GM19455 (cell line): ENCODE measurements around the gene USP20.
A peak's percentile ranks its signal among the peaks of the same experiment; 100 is the strongest.

Experiments used
- ATAC-seq: cut with Tn5 transposase; IDR thresholded peaks from one replicate; pipeline ENCODE4 v1.9.1; 2021; ENCODE audit not compliant: unreplicated experiment

USP20 gene

DNA sequence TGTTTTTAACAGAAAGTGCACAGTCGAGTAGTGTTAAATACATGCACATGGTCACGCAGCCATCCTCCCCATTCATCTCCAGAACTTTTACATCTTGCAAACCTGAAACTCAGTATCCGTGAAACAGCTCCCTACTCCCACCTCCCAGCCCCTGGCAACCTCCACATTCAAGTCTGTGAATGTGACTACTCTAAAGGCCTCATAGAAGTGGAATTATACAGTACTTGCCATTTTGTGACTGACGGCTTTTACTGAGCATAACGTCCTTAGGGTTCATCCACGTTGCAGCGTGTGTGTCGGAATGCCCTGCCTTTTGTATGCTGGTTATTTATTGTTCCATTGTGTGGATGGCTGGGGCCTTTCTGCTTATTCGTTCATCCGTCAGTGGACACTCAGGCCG, 35.8 kb downstream of the USP20 start:
- no peak for ATAC-seq

DNA sequence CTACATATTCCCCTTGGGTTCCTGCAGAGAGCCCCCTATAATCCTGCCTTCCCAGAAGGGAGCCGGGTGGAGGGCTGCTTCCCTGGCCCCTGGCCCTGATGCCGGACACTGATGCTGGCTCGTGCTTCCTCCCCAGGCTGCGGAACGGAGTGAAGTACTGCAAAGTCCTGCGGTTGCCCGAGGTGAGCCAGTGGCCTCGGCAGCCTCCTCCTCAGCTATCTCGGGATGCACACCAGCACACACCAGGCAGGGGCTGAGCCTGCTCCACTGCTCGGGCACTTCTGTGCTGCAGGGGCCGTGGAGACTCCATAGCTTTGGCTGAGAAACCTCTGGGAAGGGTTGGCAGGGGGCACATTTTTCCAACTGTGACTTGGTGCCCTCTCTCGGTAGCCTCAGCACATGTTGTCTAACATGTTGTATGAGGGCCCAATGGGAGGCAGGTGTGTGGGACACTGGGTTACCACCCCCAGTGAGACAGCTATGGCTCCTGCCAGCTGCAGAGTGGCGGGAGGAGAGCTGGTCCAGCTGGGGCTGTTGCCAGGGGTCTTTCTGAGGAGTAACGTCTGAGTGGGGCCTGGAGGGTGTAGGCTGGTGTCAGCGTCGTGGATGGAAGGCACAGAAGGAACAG, 38.4 kb downstream of the USP20 start:
- no peak for ATAC-seq

DNA sequence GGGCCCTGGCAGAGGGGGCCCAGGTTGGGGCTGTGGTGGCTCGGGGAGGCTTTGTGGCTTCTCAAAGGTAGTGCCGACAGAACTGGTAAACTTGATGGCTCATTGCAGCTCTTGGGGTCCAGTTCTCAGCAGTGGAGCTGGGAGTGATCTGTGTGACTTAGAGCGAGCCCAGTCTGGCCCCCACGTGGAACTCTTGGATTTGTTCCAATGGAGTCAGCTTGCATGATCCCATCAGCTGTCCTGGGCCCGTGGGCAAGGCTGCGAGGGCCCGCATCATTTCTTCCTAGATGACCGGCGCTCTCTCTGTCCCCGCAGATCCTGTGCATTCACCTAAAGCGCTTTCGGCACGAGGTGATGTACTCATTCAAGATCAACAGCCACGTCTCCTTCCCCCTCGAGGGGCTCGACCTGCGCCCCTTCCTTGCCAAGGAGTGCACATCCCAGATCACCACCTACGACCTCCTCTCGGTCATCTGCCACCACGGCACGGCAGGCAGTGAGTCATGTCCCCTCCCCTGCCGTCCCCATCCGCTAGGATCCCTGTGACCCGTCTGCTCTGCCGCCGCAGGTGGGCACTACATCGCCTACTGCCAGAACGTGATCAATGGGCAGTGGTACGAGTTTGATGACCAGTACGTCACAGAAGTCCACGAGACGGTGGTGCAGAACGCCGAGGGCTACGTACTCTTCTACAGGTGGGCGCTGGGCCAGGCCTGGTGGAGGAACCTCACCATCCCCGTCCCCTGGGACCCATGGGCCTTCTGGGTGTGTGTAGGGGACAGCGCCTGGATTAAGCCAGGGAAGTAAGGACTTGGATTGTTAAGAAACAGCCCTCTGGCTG, 39.2 kb downstream of the USP20 start:
- no peak for ATAC-seq

DNA sequence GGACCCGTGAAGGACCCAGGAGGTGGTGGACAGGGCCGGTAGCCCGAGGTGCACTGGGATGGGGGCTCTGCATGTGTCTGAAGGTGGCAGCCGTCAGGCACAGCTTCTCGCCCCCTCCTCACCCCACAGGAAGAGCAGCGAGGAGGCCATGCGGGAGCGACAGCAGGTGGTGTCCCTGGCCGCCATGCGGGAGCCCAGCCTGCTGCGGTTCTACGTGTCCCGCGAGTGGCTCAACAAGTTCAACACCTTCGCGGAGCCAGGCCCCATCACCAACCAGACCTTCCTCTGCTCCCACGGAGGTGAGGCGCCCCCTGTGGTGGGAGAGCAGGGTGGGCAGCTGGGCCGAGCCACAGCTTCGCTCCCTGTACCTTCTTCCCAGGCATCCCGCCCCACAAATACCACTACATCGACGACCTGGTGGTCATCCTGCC, 39.9 kb downstream of the USP20 start:
- no peak for ATAC-seq

DNA sequence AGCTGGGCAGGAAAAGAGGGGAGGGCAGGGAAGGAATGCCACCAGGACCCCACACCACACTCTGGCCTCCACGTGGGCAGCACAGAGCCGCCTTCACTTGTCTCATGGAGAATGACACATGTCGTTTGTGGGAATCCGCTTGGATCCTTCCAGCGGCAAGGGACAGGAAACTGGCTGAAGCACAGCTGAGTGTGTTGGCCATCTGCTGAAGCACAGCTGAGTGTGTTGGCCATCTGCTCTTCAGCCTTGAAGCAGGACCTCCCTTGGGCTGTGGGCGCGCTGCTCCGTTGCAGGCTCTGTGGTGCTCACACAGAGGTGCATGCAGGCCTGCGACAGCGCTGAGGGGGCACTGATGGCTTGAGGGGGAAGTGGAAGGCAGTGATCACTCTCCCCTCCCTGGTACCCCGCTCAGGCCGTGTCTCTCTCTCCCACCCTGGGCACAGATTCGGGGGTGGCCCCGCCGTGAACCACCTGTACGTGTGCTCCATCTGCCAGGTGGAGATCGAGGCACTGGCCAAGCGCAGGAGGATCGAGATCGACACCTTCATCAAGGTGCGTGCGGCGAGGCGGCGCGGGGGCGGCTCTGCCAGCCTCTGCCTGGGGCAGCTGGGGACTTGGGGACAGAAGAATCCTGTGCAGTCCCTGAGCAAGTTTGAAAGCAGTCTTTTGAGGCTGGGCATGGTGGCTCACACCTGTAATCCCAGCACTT, 40.6 kb downstream of the USP20 start:
- no peak for ATAC-seq

DNA sequence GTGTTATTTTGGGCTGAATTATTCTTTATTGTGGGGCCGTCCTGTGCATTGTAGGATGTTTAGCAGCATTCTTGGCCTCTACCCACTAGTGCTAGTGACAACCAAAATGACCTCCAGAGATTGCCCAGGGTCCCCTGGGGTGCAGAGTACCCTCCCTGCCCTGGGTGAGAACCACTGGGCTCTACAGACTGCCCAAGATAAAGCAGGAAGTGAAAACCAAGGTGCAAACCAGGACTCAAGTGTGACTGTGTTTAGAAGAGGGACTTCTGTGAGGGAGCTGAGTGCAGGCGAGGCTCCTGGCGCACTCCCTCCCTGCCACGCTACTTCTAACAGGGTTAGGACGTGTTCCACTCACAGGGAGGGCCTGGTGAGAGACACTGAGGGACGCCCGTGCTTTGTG, 41.6 kb downstream of the USP20 start:
- ATAC-seq: no peak

DNA sequence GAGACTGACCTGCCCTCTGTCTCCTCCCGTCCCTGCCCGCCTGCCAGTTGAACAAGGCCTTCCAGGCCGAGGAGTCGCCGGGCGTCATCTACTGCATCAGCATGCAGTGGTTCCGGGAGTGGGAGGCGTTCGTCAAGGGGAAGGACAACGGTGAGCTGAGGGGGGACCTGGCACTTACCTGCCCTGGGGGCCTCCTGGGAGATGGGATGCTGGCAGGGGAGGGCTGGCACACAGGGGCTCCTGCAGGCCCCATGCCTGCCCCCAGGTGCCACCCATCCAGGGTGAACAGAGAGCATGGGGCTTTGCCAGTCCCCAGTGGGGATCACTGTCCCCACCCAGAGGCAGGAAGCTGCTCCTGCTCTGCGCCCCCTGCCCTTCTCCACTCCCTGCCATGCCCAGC, 43.0 kb downstream of the USP20 start:
- no peak for ATAC-seq

DNA sequence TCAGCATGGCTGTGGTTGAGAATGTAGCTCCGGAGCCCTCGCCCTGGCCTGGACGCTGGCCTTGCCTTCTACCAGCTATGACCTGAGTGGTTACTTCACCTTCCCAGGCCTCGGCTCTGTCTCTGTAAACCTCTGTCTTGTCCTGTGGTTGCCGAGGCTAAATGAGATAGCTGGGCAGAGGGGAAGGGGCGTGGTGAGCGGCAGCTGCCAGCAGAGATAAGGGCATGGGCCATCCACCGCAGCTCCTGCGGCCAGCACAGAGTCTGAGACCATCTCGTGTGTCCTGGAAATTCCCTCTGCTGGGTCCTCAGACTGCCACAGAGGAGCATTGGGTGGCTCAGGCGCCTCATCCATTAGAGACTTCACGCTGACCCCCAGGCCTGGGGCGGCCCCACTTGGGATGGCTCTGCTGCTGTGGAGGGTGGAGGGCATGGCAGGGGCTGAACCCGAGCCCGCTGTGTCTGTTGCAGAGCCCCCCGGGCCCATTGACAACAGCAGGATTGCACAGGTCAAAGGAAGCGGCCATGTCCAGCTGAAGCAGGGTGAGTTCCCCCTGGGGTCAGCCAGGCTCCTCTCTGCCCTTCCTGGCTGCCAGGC, 43.9 kb downstream of the USP20 start:
- ATAC-seq: no peak

DNA sequence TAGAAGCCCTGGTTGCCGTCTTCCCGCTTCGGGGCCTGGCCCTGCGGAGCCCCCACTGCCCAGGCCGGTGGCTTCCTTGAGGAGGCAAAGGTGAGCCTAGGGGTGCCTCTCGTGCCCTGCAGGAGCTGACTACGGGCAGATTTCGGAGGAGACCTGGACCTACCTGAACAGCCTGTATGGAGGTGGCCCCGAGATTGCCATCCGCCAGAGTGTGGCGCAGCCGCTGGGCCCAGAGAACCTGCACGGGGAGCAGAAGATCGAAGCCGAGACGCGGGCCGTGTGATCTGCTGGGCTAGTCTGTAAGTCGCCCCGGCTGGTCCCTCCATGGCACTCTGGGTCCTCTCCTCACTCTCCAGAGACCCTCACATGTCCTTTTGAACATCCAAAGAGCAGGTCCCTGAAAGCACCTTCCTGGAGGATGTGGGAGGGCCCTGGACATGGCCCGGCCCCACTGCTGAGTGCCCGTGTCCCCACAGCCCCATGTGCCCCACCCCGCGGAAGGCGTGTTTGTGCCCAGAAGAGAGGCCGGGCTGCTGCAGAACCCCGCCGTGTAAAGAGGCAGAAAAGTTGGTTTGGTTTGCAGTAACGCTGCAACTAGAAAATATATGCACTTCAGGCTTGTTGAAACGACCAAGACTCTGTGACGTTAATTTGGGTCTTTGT, 44.9 kb downstream of the USP20 start:
- no peak for ATAC-seq

DNA sequence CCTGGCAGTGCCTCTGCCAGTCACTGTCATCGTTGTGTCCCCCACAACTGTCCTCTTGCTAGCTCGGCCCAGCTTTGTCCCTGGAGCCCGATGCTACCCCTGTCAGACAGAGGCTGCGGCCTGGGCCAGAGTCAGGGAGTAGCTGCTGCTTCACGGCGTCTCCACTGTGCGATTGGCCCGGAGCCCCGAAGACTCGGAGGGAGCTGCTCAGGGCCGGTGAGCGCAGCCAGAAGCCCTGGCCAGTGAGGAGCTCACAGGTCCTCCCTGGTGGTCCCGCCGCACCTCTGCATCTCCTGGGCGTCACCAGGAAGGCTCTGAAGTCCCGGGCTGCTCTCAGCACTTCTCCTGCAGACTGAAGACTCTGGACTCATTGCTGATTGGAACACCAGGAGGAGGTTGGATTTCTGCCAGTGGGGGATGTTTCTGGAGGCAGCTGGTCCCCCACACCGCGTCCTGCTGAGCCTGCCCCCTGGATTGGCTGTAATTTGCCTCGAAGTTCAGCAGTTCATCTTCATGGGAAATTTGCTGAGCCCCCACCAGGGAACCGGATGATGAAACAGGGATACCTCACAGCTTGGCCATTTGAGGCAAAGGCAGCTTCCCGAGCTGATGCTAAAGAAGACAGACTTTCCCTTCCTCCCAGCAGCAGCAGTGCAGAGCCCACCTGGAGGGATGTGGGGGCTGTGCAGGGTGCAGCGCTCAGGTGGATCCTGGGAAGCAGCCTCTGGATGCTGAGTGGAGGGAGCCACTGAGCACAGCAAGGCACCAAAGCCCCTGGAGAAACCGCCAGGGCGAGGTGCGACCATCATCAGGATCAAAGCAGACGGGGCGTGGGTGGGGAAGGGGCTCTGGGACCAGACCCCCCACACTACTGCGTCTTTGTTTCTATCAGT, 45.6 kb downstream of the USP20 start:
- ATAC-seq: no peak

DNA sequence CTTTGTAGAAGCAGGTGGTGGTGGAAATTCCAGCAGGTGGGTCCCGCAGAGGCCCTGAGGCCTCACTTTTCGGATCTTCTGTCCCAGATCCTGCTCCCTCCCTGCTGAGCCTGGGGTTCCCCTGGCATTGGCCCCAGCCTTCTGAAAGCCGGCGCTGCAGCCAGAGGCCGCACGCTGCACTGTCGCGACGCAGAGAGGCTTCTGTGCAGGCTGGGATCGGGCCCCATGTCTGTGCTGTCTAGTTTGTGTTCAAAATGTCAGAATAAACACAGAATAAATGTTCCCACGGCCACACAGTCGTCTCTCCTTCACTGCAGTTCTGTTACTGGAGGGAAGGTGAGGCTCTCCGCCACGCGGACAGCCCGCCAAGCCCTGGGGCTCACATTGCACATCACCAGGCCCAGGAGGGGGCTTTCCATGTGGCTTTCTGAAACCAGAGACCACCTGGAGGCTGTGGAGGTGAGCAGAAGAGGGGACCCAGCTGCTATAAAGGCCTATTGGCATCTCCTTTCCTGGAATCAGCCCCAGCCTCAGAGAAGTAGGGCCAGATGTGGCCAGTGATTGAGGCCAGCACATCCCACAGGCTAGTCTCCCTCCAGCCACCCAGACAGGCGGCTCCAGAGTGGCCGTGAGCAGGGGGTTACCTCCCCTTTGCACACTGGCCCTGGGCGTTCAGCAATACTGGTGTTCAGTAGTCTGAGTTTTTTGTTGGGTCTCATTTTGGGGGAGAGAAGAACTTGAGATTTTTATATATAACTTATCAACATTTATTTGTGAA, 46.5 kb downstream of the USP20 start:
- ATAC-seq: no peak

DNA sequence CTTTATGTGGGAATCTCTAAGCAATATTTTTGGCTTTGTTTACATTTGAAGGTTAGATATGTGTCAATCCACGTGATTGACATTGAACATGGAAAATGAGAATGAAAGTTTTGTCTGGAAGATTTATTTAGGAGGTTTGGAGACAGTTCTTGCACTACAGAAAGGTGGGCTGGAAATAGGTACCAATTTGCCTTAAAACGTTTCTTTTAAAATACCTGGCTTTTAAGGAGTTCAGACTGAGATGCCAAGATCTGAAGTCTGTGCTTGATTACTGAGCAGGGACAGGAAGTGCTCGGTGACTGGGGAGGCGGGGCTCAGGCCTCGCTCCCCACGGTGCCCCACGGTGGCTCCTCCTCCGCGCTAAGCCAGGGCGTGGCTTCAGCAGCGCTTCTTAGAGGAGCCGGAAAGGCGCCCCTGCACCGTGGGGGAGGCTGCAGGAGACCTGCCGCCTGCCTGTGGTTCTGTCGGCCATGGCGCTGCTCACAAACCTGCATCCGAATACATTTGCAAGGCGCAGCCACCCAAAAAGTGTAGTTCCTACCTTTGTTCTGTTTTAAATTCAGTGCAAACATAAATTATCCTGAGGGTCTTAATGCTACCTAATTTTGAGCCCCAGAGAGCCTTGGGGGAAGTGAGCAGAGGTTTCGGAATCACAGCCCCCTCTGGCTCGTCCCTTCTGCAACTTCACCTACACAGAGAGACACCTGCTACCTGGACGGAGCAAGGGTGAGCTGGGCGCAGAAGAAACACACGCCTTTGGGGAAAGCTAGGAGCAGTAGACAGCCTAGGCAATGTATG, 49.2 kb downstream of the USP20 start:
- peak; percentile 43 for ATAC-seq

DNA sequence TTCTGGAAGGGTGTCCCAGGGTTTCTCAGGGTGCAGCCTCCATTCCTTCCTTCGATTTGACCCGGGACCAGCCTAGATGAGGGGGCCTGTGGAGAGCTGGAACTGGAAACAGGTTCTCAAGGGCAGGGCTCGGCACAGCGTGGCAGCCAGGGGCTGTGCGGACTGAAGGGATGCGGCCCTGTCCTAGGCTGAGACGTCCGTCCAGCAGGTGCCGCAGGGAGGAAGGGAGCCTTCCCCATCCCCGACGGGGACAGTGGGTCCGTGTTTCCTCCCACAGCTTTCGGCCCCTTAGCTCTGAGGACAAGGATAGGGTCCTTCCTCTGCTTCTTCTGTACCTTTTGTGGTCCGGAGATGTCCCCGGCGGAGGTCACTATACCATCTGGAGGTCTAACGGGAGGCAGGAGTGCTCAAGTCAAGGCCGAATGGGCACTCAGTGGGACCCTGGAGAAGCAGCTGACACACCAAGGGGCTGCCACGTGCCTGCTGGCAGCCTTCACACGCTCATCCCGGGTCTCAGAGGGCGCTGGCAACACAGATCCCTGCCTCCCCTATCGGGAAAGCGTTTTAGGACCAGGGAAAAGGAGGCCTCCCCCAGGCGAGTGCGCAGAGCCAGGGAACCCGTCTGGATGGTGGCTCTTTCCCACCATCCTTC, 49.9 kb downstream of the USP20 start:
- ATAC-seq: no peak

DNA sequence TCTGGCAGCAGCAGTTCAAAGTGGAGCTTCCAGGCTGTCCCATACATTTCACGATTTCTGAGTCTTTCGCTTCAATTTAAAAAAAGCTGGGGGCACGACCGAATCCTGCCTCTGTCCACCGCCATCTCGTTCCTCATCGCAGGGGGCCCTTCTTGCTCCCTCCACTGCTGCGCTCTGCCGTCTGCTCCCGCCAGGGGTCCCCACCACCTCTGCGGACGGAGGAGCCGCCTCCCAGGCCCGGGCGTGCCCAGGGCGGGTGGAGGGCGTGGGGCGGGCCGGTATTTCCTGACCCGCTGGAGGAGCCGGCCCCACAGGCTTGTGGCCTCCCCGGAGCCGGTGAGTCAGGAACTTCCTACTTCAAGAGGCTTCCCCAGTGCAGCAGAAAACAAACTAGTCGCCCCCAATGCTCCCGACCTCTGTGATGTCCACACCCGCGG, 50.4 kb downstream of the USP20 start:
- no peak for ATAC-seq

DNA sequence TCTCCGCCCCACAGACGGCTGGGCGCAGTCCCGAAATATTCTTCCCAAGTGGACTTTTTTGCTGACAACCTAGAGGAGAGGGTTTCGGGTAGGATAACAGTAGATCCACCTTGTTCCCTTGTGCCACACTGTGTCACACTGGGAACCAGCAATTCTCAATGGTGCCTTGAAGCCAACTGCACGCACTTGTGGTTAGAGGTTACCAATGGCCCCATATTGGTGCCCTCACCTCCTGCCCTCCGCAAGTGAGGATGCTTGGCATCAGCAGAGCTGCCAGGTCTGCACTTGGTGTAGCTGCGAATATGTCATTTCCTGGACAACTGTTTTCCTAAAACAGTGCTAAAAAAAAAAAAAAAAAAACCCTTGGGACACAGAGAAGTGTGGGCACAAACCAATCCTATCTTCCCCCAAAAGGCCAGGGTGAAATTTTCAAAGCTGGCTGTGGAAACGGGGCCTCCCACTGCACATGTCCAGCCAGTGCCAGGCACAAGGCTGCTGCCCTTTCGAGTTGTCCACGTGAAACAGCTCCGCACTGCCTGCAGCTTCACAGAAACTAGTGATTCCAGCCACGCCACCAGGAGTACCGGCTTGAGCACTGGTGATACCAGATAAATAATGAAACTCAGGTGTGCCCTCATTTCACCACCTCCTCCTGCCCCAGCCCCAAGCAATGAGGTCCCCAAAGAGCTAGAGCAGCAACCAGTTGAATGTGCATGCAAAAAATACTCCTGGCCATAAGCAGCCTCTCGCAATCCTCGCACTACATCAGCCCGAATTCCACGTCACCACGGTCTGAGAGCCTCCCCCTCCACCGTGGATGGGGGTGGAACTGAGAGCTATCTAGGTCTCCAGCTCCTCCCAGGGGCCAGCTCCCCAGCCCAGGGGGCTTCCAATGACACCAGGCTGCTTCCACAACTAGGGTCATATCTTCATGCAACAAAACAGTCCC, 51.2 kb downstream of the USP20 start:
- ATAC-seq: no peak

DNA sequence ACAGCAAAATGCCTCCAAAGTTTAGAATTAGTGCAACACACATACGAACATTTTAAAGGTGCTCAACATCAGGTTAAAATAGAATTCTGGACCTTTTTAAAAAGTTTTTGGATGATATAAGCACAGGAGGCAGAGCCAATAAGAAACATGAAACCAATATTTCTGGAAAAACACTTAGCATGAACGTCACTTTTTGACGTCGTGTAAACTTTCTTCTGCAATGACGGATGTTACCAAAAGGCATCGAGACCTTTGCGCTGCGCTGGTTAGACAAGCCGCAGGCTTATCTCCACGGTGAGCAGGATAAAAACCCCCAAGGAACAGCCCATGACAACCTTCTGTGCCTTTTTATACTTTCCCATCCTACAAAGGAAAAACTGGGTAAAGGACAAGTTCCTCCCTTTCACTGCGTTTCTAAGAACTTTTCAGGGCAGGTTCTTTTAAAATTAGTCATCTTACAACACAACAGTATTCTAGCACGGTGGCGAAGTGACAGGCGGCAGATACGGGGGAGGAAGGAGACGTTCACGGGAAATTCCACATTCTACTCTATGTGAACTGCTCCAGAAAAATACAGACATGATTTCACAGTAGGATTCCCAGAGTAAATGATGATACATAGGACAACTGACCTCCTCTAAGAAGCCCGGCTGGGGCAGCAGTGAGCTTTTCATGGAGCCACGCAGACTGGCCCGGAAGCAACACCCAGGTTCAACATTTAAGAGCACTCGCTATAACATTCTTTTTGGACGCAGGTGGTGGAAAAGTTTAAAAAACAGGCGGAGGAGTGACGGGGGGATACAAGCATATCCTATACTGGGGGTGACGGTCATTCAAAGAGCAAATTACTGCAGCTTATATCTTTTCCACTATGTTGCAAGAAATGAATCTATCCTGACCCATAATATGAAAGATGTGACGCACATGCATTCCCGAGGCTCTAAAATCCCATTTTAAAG, 52.4 kb downstream of the USP20 start:
- no peak for ATAC-seq
